Cortex of kidney (tissue), 1 donor: ENCODE measurements around the gene ALDH1A3.

Experiments used
- DNase-seq: peaks from one replicate; lab custom pipeline; 2025; lab: John Stamatoyannopoulos, UW

The ALDH1A3 gene

DNA sequence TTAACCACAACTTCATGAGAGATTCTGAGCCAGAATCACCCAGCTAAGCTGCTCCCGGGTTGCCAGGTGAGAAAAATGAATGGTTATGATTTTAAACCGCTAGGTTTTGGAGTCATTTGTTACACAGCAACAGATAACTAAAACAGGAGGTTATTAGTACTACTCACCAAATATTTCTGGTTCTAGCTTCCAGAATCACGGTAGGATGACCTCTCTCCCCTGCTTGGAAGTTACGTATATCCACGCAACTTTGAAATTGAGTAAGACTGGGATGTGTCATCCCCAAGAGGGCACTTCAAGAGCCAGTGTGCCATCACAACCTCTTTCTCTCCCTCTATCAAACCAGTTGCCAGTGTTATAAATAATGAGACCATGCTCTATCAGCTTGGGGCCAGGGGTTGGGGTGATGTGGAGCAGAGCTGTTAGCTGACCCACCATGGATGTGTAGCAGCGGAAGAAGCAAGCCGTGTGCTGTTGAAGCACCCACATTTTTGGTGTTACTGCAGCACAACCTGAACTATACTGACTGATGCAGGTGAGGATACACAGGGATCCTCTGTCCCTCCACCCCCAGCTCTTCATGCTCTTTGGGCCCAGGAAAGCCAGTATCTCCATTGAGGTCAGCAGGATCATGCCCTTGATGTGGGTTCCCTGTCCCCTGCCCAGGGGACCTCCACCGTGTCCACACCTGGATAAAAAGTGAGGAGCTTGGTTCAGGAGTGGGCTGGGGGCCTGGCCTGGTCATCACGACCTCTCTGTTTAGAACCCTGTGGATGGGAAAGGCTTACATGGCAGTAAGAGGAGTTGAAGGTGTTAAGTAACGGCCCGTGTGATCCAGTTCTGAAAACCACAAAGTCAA, 19.4 kb upstream of the ALDH1A3 start:
- no peak for DNase-seq

DNA sequence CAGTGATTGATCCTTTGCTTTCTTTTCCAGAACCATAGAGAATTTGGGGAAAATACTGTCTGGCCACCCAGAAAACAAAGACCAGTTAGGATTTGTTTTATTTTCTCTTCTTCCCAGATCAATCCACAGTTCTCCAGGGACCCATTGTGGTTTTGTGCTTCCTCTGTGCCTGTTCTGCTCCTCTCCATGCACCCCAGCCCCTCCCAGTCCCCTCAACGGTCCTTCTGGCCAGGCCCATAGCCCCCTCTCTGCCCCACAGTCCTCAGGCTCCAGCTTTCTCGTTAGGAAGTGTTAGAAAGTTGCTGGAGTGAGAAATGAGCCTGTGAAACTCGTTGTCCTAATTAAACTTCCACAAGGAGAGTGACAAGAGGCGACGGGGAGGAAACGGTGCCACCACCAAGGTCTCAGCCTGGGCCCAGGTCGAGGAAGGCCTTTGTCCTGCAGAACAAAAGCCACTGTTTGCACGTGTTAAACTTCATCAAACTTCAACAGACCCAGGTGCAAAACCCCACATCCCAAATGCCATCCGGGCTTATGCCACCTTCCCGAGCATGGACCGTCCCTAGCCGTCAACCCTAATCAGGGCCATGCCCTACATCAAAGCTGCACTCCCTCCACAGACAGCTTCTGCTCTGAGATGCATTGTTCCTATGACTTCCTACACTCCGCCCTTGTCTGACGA, 18.7 kb upstream of the ALDH1A3 start:
- no peak for DNase-seq

DNA sequence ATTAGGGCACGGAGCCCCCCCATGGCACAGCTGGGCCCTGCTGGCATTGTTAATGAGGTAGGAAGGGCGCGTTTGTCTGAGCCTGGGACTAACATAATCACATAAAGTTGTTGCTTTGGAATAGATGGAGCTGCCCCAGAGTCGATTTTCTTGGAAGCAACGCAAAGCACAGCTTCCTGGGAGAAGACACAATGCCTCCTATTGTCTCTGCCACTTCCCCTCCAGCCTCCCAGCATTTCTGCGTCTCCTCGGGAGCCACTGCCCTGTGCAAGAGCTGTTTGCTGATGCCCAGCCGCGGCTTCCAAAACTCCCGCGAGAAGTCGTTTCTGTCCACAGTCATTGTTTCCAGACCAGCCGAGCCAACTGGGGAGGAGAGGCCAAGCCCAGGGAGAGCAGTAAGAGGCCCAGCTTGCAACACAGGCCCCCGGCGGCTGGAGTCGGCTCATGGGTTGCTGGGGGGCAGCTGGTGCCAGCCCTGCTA, 18.1 kb upstream of the ALDH1A3 start:
- no peak for DNase-seq

DNA sequence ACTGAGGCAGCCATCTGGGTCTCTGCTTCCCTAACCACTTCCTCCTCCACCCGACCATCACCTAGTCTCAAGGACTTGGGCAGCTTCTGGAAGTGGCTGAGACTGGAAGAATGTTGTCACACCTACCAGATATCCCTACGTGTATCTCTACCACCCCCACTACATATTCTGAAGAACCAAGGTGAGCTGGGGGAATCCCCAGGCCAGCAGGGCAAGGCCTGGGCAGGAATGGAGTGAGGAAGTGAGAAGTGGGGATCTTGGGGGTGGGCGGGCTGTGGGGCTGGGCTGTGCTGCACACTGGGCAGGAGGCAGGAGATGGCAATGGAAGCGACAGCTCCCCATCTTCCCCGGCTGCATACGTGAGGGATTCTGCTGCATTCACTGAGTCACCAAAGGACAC, 17.5 kb upstream of the ALDH1A3 start:
- no peak for DNase-seq

DNA sequence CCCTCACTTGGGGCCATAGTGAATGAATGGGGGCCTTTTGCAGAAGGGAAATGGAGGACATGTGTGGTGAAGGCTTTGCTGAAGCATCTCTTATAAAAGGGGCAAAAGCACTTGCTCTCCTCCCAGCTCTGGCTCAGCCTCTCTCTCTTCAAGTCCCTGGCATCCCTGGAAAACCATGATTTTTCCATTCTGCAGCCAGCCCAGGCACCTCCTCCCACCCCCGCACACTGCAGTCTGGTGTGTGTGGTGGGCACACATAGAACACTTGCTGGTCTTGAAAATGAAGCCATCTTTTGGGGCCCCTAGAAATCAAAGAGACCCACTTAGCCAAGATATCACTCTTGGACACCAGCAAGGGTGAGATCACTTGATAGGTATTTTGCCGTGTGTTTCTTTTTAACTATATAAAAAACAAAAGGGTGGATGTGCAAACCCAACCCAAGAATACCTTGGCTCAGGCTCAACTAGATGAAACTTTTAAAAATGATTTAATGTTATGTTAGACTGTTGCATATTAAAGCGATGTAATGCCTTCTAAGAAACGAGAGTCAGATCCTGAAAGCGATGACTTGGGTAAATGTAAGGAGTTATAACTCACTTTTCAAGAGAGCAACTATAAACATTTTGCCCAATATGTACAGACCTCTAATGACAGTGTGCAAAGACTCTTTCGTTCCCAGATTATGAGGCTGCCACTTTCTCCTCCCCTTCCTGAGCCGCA, 16.4 kb upstream of the ALDH1A3 start:
- DNase-seq: no peak

DNA sequence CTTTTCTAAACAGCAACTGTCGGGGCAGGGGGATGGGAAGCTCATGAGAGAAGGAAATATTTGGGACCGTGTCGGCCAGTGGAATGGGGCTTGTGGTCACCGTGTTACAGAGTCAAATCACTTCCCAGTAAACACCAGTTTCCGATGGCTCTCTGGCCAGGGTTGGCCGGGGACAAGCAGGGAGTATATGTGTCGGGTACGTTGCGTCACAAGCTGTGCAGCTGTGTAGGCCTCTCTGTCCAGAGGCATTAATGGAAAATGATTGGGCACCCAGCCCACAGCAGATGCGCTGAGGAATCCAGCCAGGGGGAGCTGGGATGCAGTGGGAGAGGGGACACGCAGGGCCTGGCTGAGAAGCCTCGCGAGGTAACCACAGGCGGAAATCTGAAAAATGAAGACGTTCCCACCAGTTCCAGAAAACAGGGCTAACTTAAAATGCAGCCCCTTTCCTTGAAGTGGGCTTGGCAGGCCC, 15.8 kb upstream of the ALDH1A3 start:
- DNase-seq: no peak

DNA sequence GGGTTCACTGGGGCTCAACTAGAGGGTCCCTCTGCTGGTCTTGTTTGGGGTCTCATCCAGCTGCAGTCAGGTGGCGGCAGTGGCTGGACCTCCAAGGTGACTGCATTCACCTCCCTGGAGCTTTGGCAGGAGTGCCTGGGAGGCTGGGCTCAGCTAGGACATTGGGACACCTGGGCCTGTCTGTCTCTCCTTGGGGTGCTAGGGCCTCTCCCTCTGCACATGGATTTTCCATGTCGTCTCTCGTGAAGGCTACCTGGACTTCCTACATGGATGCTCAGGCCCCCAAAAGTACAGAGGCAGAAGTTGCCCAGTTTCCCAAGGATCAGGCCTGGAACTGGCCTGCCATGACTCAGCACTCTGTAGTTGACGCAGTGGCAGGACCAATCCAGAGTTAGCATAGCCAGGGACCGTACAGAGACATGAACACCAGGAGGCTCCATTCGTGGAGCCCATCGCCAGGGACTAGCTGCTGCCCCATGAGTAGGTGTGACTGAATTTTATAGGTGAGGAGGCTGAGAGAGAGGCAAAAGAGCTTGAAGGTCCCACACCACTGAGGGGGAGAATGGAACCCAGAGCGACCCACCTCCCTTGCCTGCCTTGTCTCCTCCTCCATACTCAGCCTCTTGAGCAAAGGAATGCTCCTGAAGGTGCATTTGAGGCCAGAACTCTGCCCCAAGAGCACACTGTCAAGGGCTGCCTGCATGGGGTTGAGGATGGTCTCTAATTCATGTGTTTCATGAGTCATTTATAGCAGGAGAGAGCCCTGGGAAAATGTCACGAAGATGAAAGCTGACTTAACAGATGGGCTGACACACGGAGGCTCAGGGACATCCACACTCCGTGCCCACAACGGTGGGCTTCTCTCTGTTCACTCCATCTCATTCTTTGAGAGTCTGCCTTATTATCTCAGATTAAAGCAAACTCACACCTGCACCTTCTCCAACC, 13.0 kb upstream of the ALDH1A3 start:
- DNase-seq: no peak

DNA sequence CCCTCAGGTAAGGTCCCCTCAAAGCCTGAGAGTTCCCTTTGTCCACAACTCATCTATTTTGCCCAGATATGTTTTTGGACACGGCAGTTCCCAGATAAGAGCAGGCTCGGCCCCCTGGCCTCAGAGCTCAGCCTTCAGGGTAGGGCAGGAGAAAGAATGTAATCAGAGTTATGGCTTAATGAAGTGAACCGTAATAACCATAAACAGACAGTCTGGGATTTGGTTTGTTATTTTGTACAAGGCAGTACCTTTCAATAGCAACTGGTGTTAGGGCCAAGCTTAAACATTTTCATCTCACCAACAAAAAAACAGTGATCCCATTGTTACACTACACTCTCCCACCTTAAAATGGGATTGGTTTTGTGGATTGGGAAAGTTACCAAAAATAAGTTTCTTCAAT, 12.2 kb upstream of the ALDH1A3 start:
- DNase-seq: no peak

DNA sequence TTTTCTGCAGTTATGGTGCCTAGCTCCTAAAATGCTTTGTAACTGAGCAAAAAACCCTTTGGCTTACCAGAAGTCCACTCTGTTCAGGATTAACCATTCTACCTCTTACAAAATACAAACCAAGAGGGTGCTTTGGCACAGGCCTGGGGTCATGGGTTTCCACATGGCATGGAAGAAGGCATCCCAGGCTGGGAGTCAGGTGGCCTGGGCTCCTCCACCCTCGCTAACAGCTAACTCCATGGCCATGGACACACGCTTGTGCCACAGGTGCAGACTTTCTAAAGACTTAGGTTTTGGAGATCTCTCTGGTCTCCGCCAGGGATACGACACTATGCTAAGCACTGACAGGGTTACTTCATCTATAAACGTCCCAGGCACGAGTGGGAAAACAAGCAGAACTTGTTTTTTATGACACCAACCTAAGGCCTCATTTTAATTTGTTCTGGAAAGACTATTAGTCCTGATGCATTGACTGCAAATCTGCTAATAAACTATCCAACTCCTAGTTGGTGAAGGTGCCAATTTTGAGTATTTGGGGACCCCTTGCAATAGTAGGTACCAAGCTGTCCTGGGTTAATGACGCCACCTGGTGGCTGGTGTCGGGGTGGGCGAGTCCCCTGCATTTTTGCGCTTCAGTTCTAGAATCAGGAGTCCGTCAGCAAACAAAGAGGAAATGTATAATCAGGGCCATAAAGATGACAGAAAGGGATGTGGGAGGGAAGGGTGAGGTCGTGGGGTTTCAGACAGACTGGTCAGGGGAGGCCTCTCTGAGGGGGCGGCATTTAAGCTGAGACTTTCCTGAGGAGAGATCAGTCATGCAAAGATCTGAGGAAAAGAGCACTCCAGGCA, 10.3 kb upstream of the ALDH1A3 start:
- DNase-seq: no peak

DNA sequence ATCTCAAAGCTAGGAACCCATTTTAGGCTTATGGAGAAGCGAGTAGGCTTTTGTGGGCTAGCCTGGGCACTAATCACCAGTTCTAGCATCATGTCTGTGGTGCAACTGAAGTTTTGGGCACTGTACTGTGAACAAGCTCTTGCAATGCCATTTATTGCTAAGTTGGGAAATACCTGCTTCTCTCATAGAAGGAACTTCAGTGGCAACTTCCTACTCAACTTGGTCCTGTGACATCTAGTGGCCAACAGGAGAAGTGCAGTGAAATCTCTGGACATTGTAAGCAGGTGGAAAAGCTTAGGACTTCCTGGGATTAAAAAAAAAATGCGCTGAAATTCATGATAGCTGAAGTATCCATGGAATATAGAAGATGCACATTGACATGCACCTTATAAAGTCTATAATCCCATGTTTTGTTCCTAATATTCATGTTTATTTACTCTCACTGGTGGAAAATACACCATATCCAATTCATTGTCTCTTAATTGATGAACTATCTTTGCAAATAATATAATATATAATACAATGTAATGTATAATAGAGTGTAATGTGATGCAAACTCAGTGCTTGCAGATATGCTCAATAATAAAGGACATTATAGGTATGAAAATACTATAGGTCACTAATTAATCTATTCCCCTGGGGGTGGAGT, 6.5 kb upstream of the ALDH1A3 start:
- no peak for DNase-seq

DNA sequence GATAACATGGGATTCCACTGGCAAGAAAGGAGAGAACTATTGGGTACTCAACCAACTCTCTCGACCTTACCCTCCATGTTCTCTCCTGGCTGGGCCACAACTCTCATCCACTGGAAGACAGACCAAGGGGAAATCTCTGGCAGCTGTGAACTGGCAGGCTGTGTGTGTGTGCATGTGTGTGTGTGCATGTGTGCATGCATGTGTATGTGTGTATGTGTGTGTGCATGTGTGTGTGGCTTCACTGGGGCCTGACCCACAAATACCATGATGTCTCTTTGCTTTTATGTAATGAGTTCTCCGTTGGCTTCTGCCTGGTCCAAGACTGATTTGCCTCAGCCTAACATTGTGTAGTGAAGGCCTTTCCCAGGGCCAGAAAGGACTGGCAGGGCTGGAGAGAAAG, 4.1 kb upstream of the ALDH1A3 start:
- no peak for DNase-seq

DNA sequence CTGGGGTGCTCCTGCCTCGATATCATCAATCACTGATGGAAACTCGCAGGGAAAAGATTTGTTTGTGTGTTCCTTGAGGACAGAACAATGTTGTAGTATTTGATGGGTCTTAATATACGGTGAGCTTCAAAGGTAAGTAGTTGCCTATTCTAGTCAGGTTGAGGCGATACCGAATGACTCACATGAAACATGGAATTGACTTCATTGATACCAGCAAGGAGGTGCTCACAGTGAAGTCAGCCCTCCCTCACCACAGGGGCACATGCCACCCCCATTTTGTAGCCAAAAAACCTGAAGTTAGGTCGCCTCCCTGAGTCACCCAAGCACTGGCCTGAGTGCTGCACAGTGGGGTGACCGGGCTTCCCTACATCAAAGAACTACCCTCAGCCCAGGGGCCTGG, 3.7 kb upstream of the ALDH1A3 start:
- DNase-seq: no peak

DNA sequence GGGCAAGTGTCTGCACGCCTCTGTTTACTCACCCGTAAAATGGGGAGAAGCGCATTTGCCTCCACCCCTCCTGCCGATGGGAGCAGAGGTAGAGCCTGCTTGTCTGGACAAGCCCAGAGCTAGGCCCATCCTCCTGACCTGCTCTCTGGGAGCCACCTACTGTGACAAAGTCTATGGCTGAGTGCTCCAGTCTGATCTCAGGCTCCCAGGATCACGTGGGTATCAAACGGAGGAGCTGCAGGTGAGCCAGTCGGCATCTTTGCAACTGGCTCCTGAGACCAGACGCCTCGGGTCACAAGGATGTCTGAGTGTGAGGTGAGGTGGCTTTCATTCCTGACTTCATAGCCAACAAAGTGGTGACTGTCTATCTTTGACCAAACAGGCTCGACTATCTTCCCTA, 2.1 kb upstream of the ALDH1A3 start:
- no peak for DNase-seq

DNA sequence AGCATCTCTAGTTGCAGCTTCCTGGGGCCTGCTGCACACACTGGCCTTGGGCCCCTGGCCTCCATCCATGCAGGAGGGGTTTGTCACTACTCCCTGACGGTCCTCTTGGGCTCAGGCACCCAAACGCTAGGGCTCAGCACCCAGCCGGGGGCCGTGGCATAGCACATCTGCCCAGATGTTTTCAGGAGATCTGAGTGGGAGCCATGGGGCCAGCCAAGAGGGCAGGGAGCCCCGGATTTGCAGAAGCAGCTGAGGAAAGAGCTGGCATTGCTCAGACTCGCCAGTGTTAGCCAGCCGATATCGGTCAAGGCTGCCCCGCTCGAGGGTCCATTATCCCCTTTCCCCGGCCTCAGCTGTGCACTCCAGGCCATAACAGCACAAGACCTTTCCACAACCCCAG, 1.5 kb upstream of the ALDH1A3 start:
- no peak for DNase-seq

DNA sequence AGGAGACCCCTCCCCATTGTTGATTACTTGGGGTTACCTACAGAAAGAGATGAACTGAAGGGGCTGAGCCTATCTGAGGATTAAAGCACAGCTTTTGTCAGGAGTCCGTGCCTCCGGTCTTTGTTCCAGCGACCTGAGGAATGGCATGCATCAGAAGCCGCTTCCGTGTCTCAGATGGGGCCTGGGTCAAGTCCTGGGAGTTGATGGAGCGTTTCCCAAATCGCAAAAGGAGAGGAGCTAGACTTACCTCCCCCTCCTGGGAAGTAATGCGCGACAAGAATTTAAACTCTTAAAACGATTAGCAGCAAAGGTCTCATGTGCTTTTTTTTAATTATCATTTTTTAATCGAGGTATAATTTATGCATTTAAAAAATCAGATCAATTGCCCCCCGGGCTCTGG, 983 bp upstream of the ALDH1A3 start:
- DNase-seq: no peak

DNA sequence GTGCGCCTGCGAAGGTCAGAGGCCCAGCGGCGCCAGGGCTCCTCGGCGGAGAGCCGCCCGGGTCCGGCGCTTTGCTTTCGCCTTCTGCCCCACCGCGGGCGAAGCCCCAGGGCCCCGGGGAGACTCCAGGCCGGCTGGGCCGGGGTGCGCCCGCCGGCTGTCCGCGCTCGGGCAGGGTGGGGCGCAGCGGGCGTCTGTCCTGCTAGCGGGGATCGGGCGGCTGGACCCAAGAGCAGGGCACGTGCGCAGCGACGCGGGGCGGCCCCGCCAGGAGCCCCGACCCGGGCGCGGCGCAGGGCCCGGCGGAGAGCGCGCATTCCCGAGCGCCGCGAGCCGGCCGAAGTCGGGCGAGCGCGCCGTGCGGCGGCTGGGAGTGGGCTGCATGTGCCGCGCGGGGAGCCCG, 569 bp upstream of the ALDH1A3 start:
- no peak for DNase-seq

DNA sequence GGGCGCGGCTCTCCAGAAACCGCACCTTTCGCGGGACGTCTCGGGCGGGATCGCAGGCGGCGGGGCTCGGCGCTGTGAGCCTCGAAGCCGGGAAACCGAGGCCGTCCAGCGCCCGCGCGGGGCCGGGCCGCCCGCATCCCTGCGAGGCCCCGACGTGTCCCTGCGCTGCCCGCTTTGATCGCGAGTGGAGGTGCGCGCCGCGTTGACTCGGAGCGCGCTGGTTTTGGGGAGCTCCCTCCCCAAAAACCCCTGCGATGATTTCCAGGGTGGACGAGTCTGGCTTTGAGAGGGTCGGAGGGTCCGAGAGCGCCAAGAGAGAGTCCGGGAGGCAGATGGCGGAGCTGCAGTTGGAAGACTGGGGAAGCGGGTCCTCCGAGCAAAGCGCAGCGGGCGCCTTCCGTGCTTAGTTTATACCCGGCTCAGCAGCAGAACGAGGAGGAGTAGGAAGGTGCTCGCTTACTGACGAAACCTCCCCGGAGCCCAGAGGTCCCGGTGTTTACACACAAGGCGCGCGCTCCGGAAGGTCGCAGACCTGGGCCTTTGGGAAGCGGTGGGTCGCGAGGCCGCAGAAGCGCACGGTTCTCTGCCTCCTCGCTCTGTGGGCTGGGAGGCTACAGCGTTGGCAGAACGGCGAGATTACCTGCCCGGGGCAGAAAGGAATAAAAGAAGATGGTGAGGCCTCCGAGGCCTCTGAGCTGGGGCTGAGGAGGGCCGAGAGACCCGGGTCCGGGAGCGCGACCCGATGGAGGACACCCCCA, 687 bp downstream of the ALDH1A3 start:
- no peak for DNase-seq

DNA sequence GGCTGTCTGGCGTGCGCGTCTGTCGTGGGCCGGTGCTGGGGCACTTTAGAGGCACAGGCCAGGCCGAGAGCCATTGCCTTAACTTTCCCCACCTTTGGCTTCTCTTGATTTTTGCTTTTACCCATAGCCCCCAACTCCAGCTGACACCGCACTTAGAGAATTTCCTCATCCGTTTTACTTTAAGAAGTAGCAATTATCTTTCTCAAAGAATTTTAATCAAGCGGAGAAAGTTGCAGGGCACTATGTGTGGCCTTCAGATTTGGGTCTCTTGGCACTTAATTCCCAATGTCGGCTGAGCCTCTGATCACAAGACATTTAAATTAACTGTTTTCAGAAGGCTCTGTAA, 1.2 kb downstream of the ALDH1A3 start:
- DNase-seq: no peak

DNA sequence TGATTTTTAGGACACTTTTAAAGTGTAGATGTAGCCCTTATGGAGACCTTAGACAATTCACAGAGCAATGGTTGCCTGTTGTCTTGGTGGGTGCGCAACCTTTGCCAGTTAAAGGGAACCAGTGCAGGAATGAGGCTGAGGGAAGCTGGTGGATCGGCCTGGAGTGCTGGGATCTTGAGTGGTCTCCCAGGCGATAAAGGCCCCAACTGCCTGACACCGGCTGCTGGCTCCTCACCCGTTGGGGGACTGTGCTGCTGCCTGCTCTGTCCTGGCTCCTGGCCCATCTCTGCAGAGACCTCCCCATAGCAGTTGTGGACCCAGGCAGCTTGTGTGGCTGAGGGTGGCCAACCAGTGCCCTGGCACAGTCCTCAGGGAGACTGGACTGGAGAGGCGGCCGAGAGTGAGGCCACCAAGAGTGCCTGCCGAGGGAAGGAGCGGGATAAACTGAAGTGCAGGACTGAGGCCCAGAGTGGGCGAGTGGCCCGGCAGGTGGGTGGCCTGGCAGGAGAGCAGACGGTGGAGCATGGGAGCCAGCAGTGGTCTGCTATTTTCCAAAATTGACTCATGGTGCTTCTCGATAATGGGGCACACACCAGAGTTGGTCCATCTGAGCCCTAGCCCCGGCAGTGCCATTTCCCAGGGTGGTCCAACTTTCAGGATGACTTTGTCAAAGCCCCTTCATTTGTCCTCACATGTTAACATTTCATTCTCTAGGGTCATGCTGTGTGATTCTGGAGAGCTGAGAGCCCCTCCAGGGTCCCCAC, 2.1 kb downstream of the ALDH1A3 start:
- no peak for DNase-seq
